Brain microvascular endothelial cell (primary cell): Measurements from ENCODE around the gene PRKD3.

ENCODE experiments used
- DNase-seq: peaks from one replicate; pipeline ENCODE4 v3.0.0-alpha.2; 2020
- H3K27ac ChIP-seq: fragments of 250-450 bp; sonication (Bioruptor Pico); 2 replicates; pipeline ENCODE4 v1.5.1; 2020; ENCODE audit warnings: mild to moderate bottlenecking, moderate library complexity
- H3K27me3 ChIP-seq: fragments of 250-450 bp; sonication (Bioruptor Pico); replicated peaks from 2 replicates; pipeline ENCODE4 v1.5.1; 2020; ENCODE audit warnings: mild to moderate bottlenecking
- H3K36me3 ChIP-seq: fragments of 250-450 bp; sonication (Bioruptor Pico); replicated peaks from 2 replicates; pipeline ENCODE4 v1.5.1; 2020; ENCODE audit warnings: mild to moderate bottlenecking
- H3K4me3 ChIP-seq: 2 replicates; pipeline ENCODE4 v1.5.1; 2011; ENCODE audit warnings: low read depth, mild to moderate bottlenecking, control low read depth, low read length, moderate library complexity
- CTCF ChIP-seq: IDR thresholded peaks from 2 replicates; pipeline ENCODE4 v1.5.1; 2011; ENCODE audit warnings: low read depth, mild to moderate bottlenecking, moderate library complexity, low read length, control low read depth, inconsistent platforms; ENCODE audit errors: missing control alignments
- in situ Hi-C: cut with HindIII; loops from 2 replicates; pipeline ENCODE4 v1.10.0; 2017; ENCODE audit warnings: low sequenced_read_pairs, low pct_ligation_motif_present

PRKD3 gene

GRCh38 chr2:37365669-37366068, 41.0 kb upstream of the PRKD3 start:
- DNase-seq: no peak
- TF ChIP-seq CTCF: no peak

GRCh38 chr2:37364351-37364750, 39.7 kb upstream of the PRKD3 start:
- H3K36me3 ChIP-seq: no peaks in the 10 kb centered on the region
- in situ Hi-C loops: no loop called here
- H3K27me3 ChIP-seq: no peaks in the 10 kb centered on the region
- H3K4me3 ChIP-seq: no peak overlapping the region
- H3K27ac ChIP-seq: no peak overlapping the region
- DNase-seq: no peak
- TF ChIP-seq CTCF: no peak

More at GRCh38 chr2:37365669-37366068, 41.0 kb upstream of the PRKD3 start:
- in situ Hi-C loops: no loop called here
- Histone ChIP-seq H3K36me3 (no peaks in the 10 kb centered on the region), H3K4me3 (no peak overlapping the region), H3K27me3 (no peaks in the 10 kb centered on the region), H3K27ac (no peak overlapping the region)

GRCh38 chr2:37361994-37362698, 37.5 kb upstream of the PRKD3 start:
- in situ Hi-C loops: no loop called here
- no peaks in the 10 kb centered on the region for H3K36me3 ChIP-seq
- no peak for DNase-seq
- no peak overlapping the region for H3K4me3 ChIP-seq
- no peak for TF ChIP-seq CTCF
- no peak overlapping the region for H3K27ac ChIP-seq
- H3K27me3 ChIP-seq: no peaks in the 10 kb centered on the region

GRCh38 chr2:37361216-37361815, 36.7 kb upstream of the PRKD3 start:
- H3K36me3 ChIP-seq: no peaks in the 10 kb centered on the region
- in situ Hi-C loops: no loop called here
- no peak overlapping the region for H3K4me3 ChIP-seq
- no peaks in the 10 kb centered on the region for H3K27me3 ChIP-seq
- no peak for TF ChIP-seq CTCF
- DNase-seq: no peak
- H3K27ac ChIP-seq: no peak overlapping the region

- no peak overlapping the region for H3K27ac ChIP-seq
- no peak overlapping the region for H3K4me3 ChIP-seq
- TF ChIP-seq CTCF: no peak
- DNase-seq: no peak
- H3K36me3 ChIP-seq: no peaks in the 10 kb centered on the region
- in situ Hi-C loops: no loop called here
- no peaks in the 10 kb centered on the region for H3K27me3 ChIP-seq
Observed at GRCh38 chr2:37358466-37358865, 33.8 kb upstream of the PRKD3 start.

- Histone ChIP-seq H3K4me3 (no peak overlapping the region), H3K27ac (no peak overlapping the region), H3K36me3 (no peaks in the 10 kb centered on the region), H3K27me3 (no peaks in the 10 kb centered on the region)
- no peak for TF ChIP-seq CTCF
- no peak for DNase-seq
- in situ Hi-C loops: no loop called here
Observed at GRCh38 chr2:37357530-37357929, 32.9 kb upstream of the PRKD3 start.
